HepG2 (cell line): ENCODE results near the gene PHB1. TPM values are rescaled to one million over a fixed set of nuclear protein-coding genes. Genes with fewer than 3 reads are reported as not detected.

Experiments used
- ATAC-seq: fragments of 200-7000 bp; cut with Tn5 transposase; 3 replicates; pipeline ENCODE4 v1.9.1; 2020; ENCODE audit warnings: mild to moderate bottlenecking, moderate library complexity
- BruUV-seq: library from RNA; stranded (reverse); fragments of 400-500 nt; replicated peaks from 2 replicates; lab custom pipeline; 2021; lab: Mats Ljungman, UMichigan
- CTCF ChIA-PET: fragments of 300-600 bp; formaldehyde crosslinking; extraction: SDS; loops from one replicate; lab custom pipeline; 2021; ENCODE audit warnings: low total read pairs, inconsistent platforms, low intra/inter-chr PET ratio; lab: Yijun Ruan, JAX
- POLR2A ChIA-PET: fragments of 350-600 bp; sonication (Branson Sonifier 250); formaldehyde crosslinking; loops from one replicate; lab custom pipeline; 2020; ENCODE audit warnings: antibody characterized with exemption, inconsistent platforms; lab: Yijun Ruan, JAX
- DNase-seq: peaks from one replicate; pipeline ENCODE4 v3.0.0-alpha.2; 2015; ENCODE audit warnings: low spot score
- FAIRE-seq: peaks from 3 replicates; lab custom pipeline; 2011; peaks lifted over from hg19 to GRCh38; lab: Jason Lieb, UNC
- H2AFZ ChIP-seq: one replicate; pipeline ENCODE4 v1.6.1; 2011; ENCODE audit warnings: low read length, inconsistent platforms
- H3K27ac ChIP-seq: fragments of 300-600 bp; 3 replicates; pipeline ENCODE4 v1.8.0; 2011; ENCODE audit warnings: mixed run types, mild to moderate bottlenecking, mixed read lengths, low read length, inconsistent platforms; ENCODE audit not compliant: insufficient read depth; ENCODE audit errors: extremely low read length
- H3K27me3 ChIP-seq, 2 experiments: fragments of 200-600 bp in 1 of 2; 2 replicates in 1 of 2; 3 replicates in 1 of 2; pipeline versions ENCODE4 v1.6.0 to v1.8.0; 2011; ENCODE audit warnings: low read length in 2 of 2, mild to moderate bottlenecking in 2 of 2, moderate library complexity in 2 of 2, inconsistent platforms in 1 of 2; ENCODE audit not compliant: insufficient read depth in 2 of 2, control insufficient read depth in 1 of 2
- H3K36me3 ChIP-seq, 2 experiments: fragments of 200-600 bp in 1 of 2; replicated peaks in 1 of 2; 2 replicates in 1 of 2; 3 replicates in 1 of 2; pipeline versions ENCODE4 v1.5.1 to v1.8.0; 2011; ENCODE audit warnings: low read length in 2 of 2, inconsistent platforms in 1 of 2; ENCODE audit not compliant: insufficient read depth in 2 of 2, control insufficient read depth in 1 of 2
- H3K4me1 ChIP-seq: 2 replicates; pipeline ENCODE4 v1.5.1; 2012; ENCODE audit warnings: low read length, inconsistent platforms; ENCODE audit not compliant: insufficient read depth
- H3K4me2 ChIP-seq: 2 replicates; pipeline ENCODE4 v1.6.0; 2011; ENCODE audit warnings: low read depth, low read length, inconsistent platforms
- H3K4me3 ChIP-seq, 3 experiments: fragments of 200-600 bp in 1 of 3; sonication (generic), shearing (Covaris generic) in 1 of 3; replicated peaks in 1 of 3; 2 replicates each; pipeline ENCODE4 v1.5.1; 2011 to 2016; ENCODE audit warnings: low read length in 3 of 3, inconsistent platforms in 2 of 3, low read depth in 2 of 3, mild to moderate bottlenecking in 2 of 3, control low read depth in 1 of 3, mixed read lengths in 1 of 3; ENCODE audit not compliant: insufficient read depth in 1 of 3
- H3K79me2 ChIP-seq: one replicate; pipeline ENCODE4 v1.6.1; 2011; ENCODE audit warnings: low read length, inconsistent platforms; ENCODE audit not compliant: insufficient read depth
- H3K9ac ChIP-seq: 2 replicates; pipeline ENCODE4 v1.6.0; 2011; ENCODE audit warnings: mild to moderate bottlenecking, low read depth, low read length, inconsistent platforms; ENCODE audit not compliant: insufficient read depth
- H3K9me3 ChIP-seq: 2 replicates; pipeline ENCODE4 v1.5.1; 2012; ENCODE audit warnings: mild to moderate bottlenecking, low read length
- H4K20me1 ChIP-seq: 2 replicates; pipeline ENCODE4 v1.6.0; 2011; ENCODE audit warnings: inconsistent platforms, mild to moderate bottlenecking, low read length, moderate library complexity; ENCODE audit not compliant: insufficient read depth
- ZNF333 ChIP-seq: sonication (generic); formaldehyde crosslinking; IDR thresholded peaks from 2 replicates; pipeline ENCODE4 v1.4.0; 2020; ENCODE audit warnings: mild to moderate bottlenecking, missing genetic modification reagents, borderline replicate concordance
- WGBS: methylation state at CpG from one replicate; pipeline ENCODE4 v1.1.6; 2017; ENCODE audit warnings: low lambda C conversion rate; 5-methylcytosine and 5-hydroxymethylcytosine counted together
- in situ Hi-C: cut with HindIII; loops from 2 replicates; pipeline ENCODE4 v1.10.0; 2017; ENCODE audit warnings: low pct_unique_long_range_greater_than_20kb; ENCODE audit not compliant: extremely low pct_ligation_motif_present
- intact Hi-C: fragments of 100-400 bp; cut with micrococcal nuclease; formaldehyde crosslinking; loops from one replicate; pipeline ENCODE4 v1.10.0; 2022; ENCODE audit not compliant: unreplicated experiment
- polyA plus RNA-seq, 8 experiments: library from polyadenylated mRNA; depleted of rRNA in 3 of 8; stranded (reverse) in 7 of 8; unstranded in 1 of 8; fragments of >200 nt; fragmentation: Illumina TruSeq in 4 of 8; extraction: Trizol in 4 of 8; gene quantifications; 2 replicates each; pipeline versions ENCODE4 v1.2.1 to v1.2.3, GENCODE V29; 2011 to 2016; ENCODE audit warnings: low read depth in 4 of 8, missing spikeins in 1 of 8, mixed read lengths in 1 of 8; ENCODE audit not compliant: insufficient read depth in 1 of 8
- total RNA-seq, 5 experiments: library from RNA; depleted of rRNA; stranded (reverse); fragments of >200 nt; fragmentation: Illumina TruSeq; extraction: Trizol; gene quantifications; 2 replicates each; pipeline ENCODE4 v1.2.3, GENCODE V29; 2016; ENCODE audit warnings: low read depth in 1 of 5
- TF ChIP-seq, protein P1 (sequence below): sonication (generic); formaldehyde crosslinking; IDR thresholded peaks from 2 replicates; pipeline ENCODE4 v1.4.0; 2020; ENCODE audit warnings: missing genetic modification reagents
- TF ChIP-seq, protein P2 (sequence below): sonication (generic); formaldehyde crosslinking; IDR thresholded peaks from 2 replicates; pipeline ENCODE4 v1.9.0; 2022; ENCODE audit warnings: missing genetic modification reagents, mild to moderate bottlenecking, borderline replicate concordance
- TF ChIP-seq, protein P3 (sequence below): sonication (generic); formaldehyde crosslinking; IDR thresholded peaks from 2 replicates; pipeline ENCODE4 v1.5.0; 2020; ENCODE audit warnings: mild to moderate bottlenecking, missing genetic modification reagents, moderate library complexity
- TF ChIP-seq, protein P4 (sequence below): IDR thresholded peaks from 2 replicates; pipeline ENCODE4 v1.6.1; 2012; ENCODE audit warnings: low read depth, low read length, improper control_type of control experiment
- TF ChIP-seq, protein P5 (sequence below): IDR thresholded peaks from 2 replicates; pipeline ENCODE4 v1.6.1; 2018; ENCODE audit warnings: missing genetic modification reagents, mild to moderate bottlenecking, missing compliant biosample characterization
- TF ChIP-seq, protein P6 (sequence below): sonication (generic); formaldehyde crosslinking; IDR thresholded peaks from 2 replicates; pipeline ENCODE4 v1.4.0; 2020; ENCODE audit warnings: missing genetic modification reagents
- TF ChIP-seq, protein P7 (sequence below): sonication (generic); formaldehyde crosslinking; IDR thresholded peaks from 2 replicates; pipeline ENCODE4 v1.4.0; 2020; ENCODE audit warnings: missing genetic modification reagents

The PHB1 gene
- total and polyA plus RNA-seq, 2 of the 13 experiments (the other 11 are each of a cell fraction or from before 2014, with no cell fraction given): 515 to 688 TPM

DNA sequence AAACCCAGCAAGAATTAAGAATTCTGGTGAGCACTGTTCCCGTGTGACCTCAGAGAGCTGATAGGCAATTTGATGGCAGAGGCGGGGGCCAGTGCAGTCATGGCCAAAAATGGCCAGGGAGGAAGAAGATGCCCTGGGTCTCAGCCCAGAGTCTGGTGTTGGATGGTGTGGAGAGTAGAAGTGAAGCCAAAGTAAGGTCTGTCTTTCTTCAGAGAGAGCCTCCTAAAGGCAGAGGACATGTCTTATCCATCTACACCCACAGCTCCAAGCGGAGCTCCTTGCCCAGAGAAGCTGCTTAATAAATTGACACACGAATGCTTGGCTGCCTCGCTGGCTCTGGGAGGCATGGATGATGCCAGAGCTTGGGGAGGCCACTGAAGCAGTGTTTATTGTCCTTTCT, 32.9 kb downstream of the PHB1 start:
- Histone ChIP-seq H3K27me3 (no peaks in the 10 kb centered on the region; a peak in 2 of 5 replicates), H3K9ac (no peak overlapping the region), H2AFZ (no peak overlapping the region), H3K79me2 (no peaks in the 10 kb centered on the region), H3K36me3 (no peaks in the 10 kb centered on the region), H3K27ac (no peak overlapping the region), H3K4me3 (no peak overlapping the region), H3K4me1 (peaks cover 27% of the 10 kb centered on the region), H4K20me1 (no peaks in the 10 kb centered on the region), H3K9me3 (no peaks in the 10 kb centered on the region), H3K4me2 (no peak overlapping the region)
- intact Hi-C loops (no loop called here), in situ Hi-C loops (no loop called here)
- ChIA-PET CTCF (no interaction called here), POLR2A (interaction anchor here (1.9 kb wide), 1 partner anchor 9 kb away, joined by 5 read pairs; no protein-coding TSS in a partner anchor)
- ATAC-seq (no peak), DNase-seq (no peak), FAIRE-seq (no peak)
- 54% methylated on average over 5 of the region's 5 CpGs for WGBS
- BruUV-seq: no TSS peak
- TF ChIP-seq, protein P1, sequence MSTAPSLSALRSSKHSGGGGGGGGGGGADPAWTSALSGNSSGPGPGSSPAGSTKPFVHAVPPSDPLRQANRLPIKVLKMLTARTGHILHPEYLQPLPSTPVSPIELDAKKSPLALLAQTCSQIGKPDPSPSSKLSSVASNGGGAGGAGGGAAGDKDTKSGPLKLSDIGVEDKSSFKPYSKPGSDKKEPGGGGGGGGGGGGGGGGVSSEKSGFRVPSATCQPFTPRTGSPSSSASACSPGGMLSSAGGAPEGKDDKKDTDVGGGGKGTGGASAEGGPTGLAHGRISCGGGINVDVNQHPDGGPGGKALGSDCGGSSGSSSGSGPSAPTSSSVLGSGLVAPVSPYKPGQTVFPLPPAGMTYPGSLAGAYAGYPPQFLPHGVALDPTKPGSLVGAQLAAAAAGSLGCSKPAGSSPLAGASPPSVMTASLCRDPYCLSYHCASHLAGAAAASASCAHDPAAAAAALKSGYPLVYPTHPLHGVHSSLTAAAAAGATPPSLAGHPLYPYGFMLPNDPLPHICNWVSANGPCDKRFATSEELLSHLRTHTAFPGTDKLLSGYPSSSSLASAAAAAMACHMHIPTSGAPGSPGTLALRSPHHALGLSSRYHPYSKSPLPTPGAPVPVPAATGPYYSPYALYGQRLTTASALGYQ (CRISPR knock-in tag): no peak
- TF ChIP-seq, protein P2, sequence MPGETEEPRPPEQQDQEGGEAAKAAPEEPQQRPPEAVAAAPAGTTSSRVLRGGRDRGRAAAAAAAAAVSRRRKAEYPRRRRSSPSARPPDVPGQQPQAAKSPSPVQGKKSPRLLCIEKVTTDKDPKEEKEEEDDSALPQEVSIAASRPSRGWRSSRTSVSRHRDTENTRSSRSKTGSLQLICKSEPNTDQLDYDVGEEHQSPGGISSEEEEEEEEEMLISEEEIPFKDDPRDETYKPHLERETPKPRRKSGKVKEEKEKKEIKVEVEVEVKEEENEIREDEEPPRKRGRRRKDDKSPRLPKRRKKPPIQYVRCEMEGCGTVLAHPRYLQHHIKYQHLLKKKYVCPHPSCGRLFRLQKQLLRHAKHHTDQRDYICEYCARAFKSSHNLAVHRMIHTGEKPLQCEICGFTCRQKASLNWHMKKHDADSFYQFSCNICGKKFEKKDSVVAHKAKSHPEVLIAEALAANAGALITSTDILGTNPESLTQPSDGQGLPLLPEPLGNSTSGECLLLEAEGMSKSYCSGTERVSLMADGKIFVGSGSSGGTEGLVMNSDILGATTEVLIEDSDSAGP: no peak
- TF ChIP-seq, protein P3, sequence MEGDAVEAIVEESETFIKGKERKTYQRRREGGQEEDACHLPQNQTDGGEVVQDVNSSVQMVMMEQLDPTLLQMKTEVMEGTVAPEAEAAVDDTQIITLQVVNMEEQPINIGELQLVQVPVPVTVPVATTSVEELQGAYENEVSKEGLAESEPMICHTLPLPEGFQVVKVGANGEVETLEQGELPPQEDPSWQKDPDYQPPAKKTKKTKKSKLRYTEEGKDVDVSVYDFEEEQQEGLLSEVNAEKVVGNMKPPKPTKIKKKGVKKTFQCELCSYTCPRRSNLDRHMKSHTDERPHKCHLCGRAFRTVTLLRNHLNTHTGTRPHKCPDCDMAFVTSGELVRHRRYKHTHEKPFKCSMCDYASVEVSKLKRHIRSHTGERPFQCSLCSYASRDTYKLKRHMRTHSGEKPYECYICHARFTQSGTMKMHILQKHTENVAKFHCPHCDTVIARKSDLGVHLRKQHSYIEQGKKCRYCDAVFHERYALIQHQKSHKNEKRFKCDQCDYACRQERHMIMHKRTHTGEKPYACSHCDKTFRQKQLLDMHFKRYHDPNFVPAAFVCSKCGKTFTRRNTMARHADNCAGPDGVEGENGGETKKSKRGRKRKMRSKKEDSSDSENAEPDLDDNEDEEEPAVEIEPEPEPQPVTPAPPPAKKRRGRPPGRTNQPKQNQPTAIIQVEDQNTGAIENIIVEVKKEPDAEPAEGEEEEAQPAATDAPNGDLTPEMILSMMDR (CRISPR knock-in tag): no peak
- TF ChIP-seq, protein P4, sequence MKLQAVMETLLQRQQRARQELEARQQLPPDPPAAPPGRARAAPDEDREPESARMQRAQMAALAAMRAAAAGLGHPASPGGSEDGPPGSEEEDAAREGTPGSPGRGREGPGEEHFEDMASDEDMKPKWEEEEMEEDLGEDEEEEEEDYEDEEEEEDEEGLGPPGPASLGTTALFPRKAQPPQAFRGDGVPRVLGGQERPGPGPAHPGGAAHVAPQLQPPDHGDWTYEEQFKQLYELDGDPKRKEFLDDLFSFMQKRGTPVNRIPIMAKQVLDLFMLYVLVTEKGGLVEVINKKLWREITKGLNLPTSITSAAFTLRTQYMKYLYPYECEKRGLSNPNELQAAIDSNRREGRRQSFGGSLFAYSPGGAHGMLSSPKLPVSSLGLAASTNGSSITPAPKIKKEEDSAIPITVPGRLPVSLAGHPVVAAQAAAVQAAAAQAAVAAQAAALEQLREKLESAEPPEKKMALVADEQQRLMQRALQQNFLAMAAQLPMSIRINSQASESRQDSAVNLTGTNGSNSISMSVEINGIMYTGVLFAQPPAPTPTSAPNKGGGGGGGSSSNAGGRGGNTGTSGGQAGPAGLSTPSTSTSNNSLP: no peak
- TF ChIP-seq, protein P5, sequence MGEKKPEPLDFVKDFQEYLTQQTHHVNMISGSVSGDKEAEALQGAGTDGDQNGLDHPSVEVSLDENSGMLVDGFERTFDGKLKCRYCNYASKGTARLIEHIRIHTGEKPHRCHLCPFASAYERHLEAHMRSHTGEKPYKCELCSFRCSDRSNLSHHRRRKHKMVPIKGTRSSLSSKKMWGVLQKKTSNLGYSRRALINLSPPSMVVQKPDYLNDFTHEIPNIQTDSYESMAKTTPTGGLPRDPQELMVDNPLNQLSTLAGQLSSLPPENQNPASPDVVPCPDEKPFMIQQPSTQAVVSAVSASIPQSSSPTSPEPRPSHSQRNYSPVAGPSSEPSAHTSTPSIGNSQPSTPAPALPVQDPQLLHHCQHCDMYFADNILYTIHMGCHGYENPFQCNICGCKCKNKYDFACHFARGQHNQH: no peak
- TF ChIP-seq, protein P6, sequence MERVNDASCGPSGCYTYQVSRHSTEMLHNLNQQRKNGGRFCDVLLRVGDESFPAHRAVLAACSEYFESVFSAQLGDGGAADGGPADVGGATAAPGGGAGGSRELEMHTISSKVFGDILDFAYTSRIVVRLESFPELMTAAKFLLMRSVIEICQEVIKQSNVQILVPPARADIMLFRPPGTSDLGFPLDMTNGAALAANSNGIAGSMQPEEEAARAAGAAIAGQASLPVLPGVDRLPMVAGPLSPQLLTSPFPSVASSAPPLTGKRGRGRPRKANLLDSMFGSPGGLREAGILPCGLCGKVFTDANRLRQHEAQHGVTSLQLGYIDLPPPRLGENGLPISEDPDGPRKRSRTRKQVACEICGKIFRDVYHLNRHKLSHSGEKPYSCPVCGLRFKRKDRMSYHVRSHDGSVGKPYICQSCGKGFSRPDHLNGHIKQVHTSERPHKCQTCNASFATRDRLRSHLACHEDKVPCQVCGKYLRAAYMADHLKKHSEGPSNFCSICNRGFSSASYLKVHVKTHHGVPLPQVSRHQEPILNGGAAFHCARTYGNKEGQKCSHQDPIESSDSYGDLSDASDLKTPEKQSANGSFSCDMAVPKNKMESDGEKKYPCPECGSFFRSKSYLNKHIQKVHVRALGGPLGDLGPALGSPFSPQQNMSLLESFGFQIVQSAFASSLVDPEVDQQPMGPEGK (CRISPR knock-in tag): no peak
- no peak for TF ChIP-seq ZNF333 (CRISPR knock-in tag)
- TF ChIP-seq, protein P7, sequence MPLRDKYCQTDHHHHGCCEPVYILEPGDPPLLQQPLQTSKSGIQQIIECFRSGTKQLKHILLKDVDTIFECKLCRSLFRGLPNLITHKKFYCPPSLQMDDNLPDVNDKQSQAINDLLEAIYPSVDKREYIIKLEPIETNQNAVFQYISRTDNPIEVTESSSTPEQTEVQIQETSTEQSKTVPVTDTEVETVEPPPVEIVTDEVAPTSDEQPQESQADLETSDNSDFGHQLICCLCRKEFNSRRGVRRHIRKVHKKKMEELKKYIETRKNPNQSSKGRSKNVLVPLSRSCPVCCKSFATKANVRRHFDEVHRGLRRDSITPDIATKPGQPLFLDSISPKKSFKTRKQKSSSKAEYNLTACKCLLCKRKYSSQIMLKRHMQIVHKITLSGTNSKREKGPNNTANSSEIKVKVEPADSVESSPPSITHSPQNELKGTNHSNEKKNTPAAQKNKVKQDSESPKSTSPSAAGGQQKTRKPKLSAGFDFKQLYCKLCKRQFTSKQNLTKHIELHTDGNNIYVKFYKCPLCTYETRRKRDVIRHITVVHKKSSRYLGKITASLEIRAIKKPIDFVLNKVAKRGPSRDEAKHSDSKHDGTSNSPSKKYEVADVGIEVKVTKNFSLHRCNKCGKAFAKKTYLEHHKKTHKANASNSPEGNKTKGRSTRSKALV: no peak
